ENCODE results near the gene PGLYRP2. TPM values are rescaled to one million over a fixed set of nuclear protein-coding genes. Genes with fewer than 3 reads are reported as not detected.
"Not testable (repeated sequence)": the region's sequence is repeated elsewhere in the genome, so short reads cannot be mapped to it uniquely, and the experiment has no call there.

Gene PGLYRP2
- total RNA-seq, 1 donor from 2014 or later = not detected

- Mint-ChIP-seq H3K9me3 (peaks cover 37% of the 10 kb centered on the region), H3K36me3 (peaks cover 5% of the 10 kb centered on the region), H3K4me1 (no peaks in the 10 kb centered on the region), H3K27me3 (ENCODE audit: low read depth) (no peaks in the 10 kb centered on the region), H3K27ac (no peak overlapping the region), H3K4me3 (no peak overlapping the region)
- TF ChIP-seq, protein P1, sequence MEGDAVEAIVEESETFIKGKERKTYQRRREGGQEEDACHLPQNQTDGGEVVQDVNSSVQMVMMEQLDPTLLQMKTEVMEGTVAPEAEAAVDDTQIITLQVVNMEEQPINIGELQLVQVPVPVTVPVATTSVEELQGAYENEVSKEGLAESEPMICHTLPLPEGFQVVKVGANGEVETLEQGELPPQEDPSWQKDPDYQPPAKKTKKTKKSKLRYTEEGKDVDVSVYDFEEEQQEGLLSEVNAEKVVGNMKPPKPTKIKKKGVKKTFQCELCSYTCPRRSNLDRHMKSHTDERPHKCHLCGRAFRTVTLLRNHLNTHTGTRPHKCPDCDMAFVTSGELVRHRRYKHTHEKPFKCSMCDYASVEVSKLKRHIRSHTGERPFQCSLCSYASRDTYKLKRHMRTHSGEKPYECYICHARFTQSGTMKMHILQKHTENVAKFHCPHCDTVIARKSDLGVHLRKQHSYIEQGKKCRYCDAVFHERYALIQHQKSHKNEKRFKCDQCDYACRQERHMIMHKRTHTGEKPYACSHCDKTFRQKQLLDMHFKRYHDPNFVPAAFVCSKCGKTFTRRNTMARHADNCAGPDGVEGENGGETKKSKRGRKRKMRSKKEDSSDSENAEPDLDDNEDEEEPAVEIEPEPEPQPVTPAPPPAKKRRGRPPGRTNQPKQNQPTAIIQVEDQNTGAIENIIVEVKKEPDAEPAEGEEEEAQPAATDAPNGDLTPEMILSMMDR (IDR thresholded peaks at IDR 0.05; ENCODE audit: unreplicated experiment) = no peak
- DNase-seq (ENCODE audit: low spot score in 2 of 2, unreplicated experiment in 2 of 2) = no peak
Measured at GRCh38 chr19:15519433-15519976, 40.2 kb upstream of the PGLYRP2 start.

GRCh38 chr19:15517778-15518177 is 38.5 kb upstream of the PGLYRP2 start:
- TF ChIP-seq, protein P1 (IDR thresholded peaks at IDR 0.05; ENCODE audit: unreplicated experiment) = no peak

DNA sequence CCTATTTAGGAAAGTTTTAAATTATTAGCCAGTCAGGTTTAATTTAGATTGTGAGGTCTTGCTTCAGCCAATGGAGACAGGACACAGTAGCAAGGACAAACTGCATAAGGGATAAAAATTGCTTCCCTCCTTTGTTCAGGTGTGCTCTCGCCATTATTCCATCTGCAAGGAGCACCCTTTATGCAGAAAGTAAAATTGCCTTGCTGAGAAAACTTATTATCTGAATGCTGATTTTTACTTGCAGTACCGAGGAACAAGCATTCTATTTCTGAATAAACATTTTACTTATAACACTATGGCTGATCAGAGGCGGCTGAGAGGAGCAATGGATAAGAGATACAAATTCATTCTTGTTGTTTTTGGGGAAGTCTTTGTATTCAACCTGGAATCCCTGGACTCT is 37.1 kb upstream of the PGLYRP2 start:
- Mint-ChIP-seq H3K4me1 (no peaks in the 10 kb centered on the region), H3K9me3 (peaks cover 27% of the 10 kb centered on the region), H3K27ac (no peak overlapping the region), H3K27me3 (ENCODE audit: low read depth) (no peaks in the 10 kb centered on the region), H3K36me3 (peaks cover 5% of the 10 kb centered on the region), H3K4me3 (no peak overlapping the region)
- TF ChIP-seq, protein P1 (IDR thresholded peaks at IDR 0.05; ENCODE audit: unreplicated experiment) = no peak
- DNase-seq (ENCODE audit: low spot score in 2 of 2, unreplicated experiment in 2 of 2) = no peak

More at GRCh38 chr19:15517778-15518177, 38.5 kb upstream of the PGLYRP2 start:
- Mint-ChIP-seq H3K4me1 (no peaks in the 10 kb centered on the region), H3K4me3 (no peak overlapping the region), H3K27me3 (ENCODE audit: low read depth) (no peaks in the 10 kb centered on the region), H3K27ac (no peak overlapping the region), H3K9me3 (peaks cover 27% of the 10 kb centered on the region), H3K36me3 (peaks cover 5% of the 10 kb centered on the region)
- no peak for DNase-seq (ENCODE audit: low spot score in 2 of 2, unreplicated experiment in 2 of 2)

- H3K4me1 Mint-ChIP-seq; H3K27me3 Mint-ChIP-seq (ENCODE audit: low read depth); DNase-seq (ENCODE audit: low spot score in 2 of 2, unreplicated experiment in 2 of 2); H3K4me3 Mint-ChIP-seq; H3K36me3 Mint-ChIP-seq; H3K27ac Mint-ChIP-seq: not testable (repeated sequence)
- peaks cover 31% of the 10 kb centered on the region for H3K9me3 Mint-ChIP-seq
Measured at GRCh38 chr19:15515227-15515625, 35.9 kb upstream of the PGLYRP2 start.

- no peaks in the 10 kb centered on the region for H3K4me1 Mint-ChIP-seq
- no peak overlapping the region for H3K4me3 Mint-ChIP-seq
- H3K27ac Mint-ChIP-seq = no peak overlapping the region
- DNase-seq (ENCODE audit: low spot score in 2 of 2, unreplicated experiment in 2 of 2) = no peak
- H3K27me3 Mint-ChIP-seq (ENCODE audit: low read depth) = no peaks in the 10 kb centered on the region
- H3K9me3 Mint-ChIP-seq = peaks cover 34% of the 10 kb centered on the region
- TF ChIP-seq, protein P1 (IDR thresholded peaks at IDR 0.05; ENCODE audit: unreplicated experiment) = no peak
- H3K36me3 Mint-ChIP-seq = peaks cover 5% of the 10 kb centered on the region
Measured at GRCh38 chr19:15511671-15512424, 32.5 kb upstream of the PGLYRP2 start.

DNA sequence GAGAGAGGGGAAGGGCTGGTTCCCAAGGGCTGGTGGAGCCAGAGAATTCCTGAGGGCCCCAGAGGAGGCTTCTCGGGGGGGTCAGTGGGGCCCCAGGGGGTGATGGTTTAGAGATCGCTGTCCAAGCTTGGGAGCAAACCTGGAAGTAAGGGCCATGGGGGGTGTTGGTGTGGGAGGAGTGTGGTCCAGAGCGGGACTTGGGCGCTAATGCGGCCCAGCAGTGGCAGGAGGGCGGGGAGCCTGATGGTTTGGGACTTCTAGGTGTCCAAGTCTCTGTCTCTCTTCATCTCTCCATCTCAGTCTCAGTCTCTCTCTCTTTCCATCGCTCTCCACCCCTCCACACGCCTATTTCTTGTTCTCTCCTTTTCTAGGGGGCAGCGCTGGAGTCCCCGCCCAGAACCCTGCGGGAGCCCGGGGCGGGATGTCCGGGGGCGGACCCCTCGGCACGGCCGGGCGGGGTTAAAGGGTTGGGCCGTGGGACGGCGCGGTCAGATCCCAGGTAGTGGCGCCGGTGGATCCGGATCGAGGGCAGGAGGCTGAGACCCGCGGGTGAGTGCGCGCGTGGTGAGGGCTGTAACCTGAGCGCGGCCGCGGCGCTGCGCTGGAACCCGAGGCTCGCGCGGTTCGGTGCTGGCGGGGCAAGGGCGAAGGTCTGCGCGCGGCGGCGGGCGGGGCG is 28.9 kb upstream of the PGLYRP2 start, which contains the start of gene CYP4F22:
Gene CYP4F22, plus strand, starts transcription at position 491 of the 676 bp plus-strand sequence. CDS start 16,812 bp downstream, outside the sequence.
- Mint-ChIP-seq H3K4me3 (no peak within 1 kb of the TSS), H3K4me1 (no peaks in the 10 kb centered on the region), H3K36me3 (peaks cover 7% of the 10 kb centered on the region), H3K27ac (no peak within 1 kb of the TSS), H3K27me3 (ENCODE audit: low read depth) (no peaks in the 10 kb centered on the region), H3K9me3 (peaks cover 41% of the 10 kb centered on the region)
- TF ChIP-seq, protein P1 (IDR thresholded peaks at IDR 0.05; ENCODE audit: unreplicated experiment) = no peak
- DNase-seq (ENCODE audit: low spot score in 2 of 2, unreplicated experiment in 2 of 2) = no peak
